Measurements from ENCODE around the gene LONRF3.

DNA sequence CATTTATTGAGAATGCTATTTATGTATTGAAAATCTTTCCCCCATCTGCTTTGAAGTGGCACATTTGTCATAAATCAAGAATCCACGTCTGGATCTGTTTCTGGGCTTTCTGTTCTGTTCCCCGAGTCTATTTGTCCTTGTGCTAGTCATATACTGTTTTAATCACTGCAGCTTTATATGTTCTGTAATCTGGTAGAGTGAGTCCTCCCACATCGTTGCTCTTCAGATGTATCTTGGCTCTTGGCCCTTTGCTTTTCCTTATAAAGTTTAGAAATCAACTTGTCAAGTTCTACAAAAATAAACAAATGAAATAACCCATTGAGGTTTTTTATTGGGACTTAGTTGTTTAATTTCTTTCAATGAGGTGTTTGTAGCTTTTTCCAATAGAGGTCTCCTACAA is 29.0 kb downstream of the LONRF3 start:
- TF ChIP-seq, protein P1, sequence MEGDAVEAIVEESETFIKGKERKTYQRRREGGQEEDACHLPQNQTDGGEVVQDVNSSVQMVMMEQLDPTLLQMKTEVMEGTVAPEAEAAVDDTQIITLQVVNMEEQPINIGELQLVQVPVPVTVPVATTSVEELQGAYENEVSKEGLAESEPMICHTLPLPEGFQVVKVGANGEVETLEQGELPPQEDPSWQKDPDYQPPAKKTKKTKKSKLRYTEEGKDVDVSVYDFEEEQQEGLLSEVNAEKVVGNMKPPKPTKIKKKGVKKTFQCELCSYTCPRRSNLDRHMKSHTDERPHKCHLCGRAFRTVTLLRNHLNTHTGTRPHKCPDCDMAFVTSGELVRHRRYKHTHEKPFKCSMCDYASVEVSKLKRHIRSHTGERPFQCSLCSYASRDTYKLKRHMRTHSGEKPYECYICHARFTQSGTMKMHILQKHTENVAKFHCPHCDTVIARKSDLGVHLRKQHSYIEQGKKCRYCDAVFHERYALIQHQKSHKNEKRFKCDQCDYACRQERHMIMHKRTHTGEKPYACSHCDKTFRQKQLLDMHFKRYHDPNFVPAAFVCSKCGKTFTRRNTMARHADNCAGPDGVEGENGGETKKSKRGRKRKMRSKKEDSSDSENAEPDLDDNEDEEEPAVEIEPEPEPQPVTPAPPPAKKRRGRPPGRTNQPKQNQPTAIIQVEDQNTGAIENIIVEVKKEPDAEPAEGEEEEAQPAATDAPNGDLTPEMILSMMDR (IDR thresholded peaks at IDR 0.05), result no peak
- TF ChIP-seq POLR2A (IDR thresholded peaks at IDR 0.05) (no peak), POLR2AphosphoS5 (IDR thresholded peaks at IDR 0.05) (no peak)
